ENCODE data around the gene SAT2. TPM values are rescaled to one million over a fixed set of nuclear protein-coding genes. Genes with fewer than 3 reads are reported as not detected.
"Not testable (repeated sequence)": the region's sequence is repeated elsewhere in the genome, so short reads cannot be mapped to it uniquely, and the experiment has no call there.

SAT2 gene
- total RNA-seq, 1 experiment from 2014 or later, result 49.8 TPM

DNA sequence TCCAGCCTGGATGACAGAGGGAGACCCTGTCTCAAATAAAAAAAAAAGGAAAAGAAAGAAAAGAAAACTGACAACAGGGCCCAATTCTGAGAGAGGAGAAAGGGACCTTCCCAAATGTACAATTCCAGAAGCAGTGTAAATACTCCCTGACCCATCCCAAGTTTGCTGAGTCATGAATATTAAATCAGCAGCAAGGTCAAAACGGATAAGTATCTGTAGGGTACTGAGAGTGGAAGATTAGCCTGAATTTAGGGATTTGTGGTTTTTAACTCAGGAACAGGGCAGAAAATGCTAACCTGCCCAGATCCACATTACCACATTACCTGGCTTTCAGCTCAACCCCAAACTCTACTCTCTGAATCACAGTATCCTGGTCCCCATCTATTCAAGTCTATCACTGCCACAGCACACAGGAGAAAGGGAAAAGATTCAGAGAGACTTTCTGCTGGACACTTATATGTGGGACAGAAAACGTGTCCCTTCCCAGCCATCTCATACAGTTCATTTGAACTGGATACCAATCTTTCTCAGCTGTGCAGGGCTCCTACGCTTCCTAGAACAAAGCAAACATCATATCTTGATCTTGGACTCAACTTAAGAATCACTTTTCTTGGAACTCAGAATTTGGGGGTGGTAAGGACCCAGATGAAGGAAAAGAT is 15.9 kb downstream of the SAT2 start:
- in situ Hi-C loops (cut with HindIII; ENCODE audit: low pct_unique_long_range_greater_than_20kb, low sequenced_read_pairs), result no loop called here
- no peak for DNase-seq (ENCODE audit: low read depth)

DNA sequence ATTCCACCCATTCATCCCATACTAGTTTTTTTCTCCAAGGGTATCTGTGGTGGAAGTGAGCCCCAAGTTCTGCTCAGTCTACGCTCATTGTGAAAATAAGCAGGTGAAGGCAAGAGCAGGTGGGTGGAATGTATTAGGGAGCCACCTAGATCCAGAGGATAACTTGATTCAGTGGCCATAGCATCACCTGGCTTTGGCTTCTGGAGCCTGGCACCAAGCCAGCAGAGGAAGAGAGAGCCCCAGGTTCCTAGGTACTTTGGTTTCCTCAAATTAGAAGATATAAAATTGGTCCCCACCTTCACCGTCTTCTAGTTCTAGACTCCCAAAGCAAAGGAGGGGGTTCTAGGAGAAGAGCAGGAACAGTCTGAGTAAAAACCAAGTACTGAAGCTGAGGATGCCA is 17.0 kb downstream of the SAT2 start:
- in situ Hi-C loops (cut with HindIII; ENCODE audit: low pct_unique_long_range_greater_than_20kb, low sequenced_read_pairs), result no loop called here
- no peak for DNase-seq (ENCODE audit: low read depth)

DNA sequence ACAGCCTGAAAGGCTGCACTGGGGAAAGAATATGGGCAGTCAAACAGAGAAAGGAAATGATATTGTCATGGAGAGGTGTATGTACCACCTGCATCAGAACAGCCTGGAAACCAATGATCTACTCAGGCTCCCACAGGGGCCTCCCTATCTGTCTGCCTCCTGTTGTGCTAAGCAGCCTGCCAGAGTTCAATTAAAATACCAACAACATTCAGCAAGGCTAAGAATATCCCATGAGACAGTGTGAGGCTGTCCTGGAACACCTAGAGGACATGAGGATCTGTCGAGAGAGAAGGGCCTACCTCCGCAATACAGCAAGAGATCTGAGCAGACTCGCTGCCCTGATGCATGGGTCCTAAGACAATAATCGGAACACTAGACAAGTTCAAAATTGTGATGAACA is 21.3 kb downstream of the SAT2 start:
- in situ Hi-C loops (cut with HindIII; ENCODE audit: low pct_unique_long_range_greater_than_20kb, low sequenced_read_pairs), result no loop called here
- no peak for DNase-seq (ENCODE audit: low read depth)

DNA sequence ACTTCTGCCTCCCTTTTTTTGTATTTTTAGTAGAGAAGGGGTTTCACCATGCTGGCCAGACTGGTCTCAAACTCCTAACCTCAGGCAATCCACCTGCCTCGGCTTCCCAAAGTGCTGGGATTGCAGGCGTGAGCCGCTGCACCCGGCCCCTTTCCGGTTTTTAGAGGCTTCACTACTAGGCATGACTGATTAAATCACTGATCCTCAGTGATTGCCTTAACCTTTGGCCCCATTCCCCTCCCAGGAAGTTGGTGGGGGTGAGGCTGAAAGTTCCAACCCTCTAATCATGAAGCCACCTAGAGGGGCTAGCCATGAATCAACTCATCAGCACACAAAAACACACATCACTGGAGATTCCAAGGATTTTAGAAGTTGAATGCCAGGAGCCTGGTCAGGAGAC is 30.1 kb downstream of the SAT2 start:
- in situ Hi-C loops (cut with HindIII; ENCODE audit: low pct_unique_long_range_greater_than_20kb, low sequenced_read_pairs); DNase-seq (ENCODE audit: low read depth): not testable (repeated sequence)

DNA sequence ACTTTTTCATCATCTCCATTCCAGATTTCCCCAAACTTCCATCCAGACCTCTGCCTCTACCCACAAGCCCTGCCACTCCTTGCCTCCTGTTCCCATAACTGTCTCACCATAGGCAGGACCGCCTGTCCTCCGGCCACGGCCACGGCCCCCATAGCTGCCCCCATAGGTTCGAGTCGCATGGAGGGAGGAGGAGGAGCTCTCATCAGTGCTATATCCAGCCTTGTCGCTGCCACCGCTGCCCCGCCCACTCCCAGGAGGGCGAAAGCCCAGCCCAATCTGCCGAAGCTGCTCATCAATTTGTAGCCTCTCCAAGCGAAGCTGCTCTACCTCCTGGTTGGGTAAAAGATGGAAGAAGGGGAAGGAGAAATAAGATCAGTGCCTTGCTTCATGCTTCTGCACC is 34.3 kb downstream of the SAT2 start:
- no peak for DNase-seq (ENCODE audit: low read depth)
- in situ Hi-C loops (cut with HindIII; ENCODE audit: low pct_unique_long_range_greater_than_20kb, low sequenced_read_pairs), result no loop called here

DNA sequence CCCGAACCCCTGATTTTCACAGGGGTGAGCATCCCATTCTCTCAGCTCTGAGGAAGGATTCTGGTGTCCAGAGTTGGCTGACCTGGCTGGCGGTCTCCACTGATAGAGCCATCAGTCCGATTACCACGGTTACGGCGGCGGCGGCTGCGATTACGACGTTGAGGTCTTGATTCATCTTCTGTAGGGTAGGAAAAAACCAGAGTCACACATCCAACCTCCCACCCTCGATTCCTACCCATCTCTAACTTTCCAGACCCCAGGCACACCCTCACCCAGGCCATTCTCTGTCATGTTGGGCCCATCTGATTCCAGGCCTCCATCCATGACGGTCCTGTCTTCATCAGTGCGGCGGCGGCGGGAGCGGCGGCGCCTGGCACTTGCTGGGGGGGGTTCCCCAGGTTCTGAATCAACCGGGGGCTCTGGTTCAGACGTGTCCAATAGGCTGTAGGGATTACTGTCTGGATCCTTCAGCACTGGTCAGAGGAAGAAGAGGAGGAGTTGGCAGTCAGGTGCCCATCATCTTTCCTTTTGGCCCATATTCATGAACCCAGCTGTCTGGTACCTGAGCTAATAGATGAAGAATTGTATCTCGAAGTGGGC is 35.1 kb downstream of the SAT2 start:
- DNase-seq (ENCODE audit: low read depth), result no peak
- in situ Hi-C loops (cut with HindIII; ENCODE audit: low pct_unique_long_range_greater_than_20kb, low sequenced_read_pairs), result no loop called here

DNA sequence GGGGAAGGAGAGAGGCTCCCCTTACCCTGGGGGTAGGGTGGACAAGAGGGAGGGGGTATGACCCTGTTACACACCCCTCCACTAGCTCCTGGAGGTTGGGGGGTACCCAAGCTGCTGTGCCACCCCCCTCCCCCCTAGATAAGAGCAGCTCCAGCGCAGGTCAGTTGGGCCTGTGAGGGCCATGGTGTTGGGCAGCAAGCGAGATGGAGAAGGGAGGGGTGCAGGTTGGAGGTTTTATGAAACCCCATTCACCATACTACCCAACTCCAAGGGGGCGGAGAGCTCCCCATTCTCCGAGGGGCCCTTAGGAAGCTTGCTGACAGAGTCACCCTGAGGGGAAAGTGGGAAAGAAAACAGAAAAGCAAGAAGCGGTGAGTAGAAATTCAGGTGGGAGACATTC is 36.0 kb downstream of the SAT2 start:
- no peak for DNase-seq (ENCODE audit: low read depth)
- in situ Hi-C loops (cut with HindIII; ENCODE audit: low pct_unique_long_range_greater_than_20kb, low sequenced_read_pairs), result no loop called here

DNA sequence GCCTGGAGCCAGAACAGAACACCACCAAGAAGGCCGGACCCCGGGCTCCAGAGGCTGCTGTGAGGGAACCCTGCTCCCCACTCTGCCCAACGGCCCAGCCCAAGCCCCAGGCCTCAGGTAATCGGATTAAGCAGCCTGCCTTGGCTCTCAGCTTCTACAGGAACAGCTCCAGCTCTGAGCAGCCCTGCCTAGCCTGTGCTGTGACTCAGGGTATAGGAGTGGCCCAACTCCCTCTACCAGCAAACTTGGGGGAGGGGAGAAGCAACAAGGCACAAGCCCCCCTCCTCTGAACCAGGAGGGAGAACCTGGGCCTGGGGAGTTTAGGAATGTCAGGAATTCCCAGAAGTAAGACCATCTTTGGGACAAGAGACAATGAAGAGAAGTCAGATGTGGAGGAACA is 36.9 kb downstream of the SAT2 start:
- no peak for DNase-seq (ENCODE audit: low read depth)
- in situ Hi-C loops (cut with HindIII; ENCODE audit: low pct_unique_long_range_greater_than_20kb, low sequenced_read_pairs), result no loop called here

DNA sequence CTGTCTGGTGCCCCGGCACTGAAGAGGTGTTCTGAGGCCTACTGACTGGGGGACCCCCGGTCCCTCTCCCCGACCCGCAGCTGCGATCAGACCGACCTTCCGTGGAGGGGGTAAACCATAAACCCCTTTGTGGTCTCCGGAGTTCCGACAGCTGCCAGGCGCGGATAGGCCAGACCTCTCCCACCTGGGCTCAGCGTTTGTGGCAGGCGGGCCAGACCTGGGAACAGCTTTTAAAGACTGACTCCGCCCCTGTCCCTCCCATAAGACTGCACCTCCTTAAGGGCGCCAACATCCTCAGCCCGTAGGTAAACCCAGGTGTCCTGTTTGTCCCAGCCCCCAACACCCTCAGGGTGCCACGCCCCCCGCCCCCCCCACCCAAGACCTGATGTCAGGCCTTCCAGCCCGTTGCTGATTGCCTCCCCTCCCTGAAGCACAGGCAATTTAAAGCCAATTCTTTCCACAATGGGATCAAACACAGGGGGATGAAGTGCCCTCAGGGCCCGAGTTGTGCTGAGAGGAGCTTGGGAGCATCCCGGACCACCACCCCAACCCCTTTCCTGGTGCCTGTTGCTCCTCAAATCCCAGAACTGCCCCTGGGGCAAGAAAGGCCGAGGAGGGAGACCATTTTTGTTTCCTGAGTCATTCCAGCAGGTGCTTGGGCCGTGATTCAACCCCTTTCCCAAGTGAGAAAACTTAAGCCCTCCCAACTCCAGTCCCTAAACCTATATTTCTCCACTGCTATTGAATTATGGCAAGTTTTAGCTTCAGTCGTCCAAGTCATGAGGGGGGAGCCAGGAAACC is 37.5 kb downstream of the SAT2 start, which contains the start of gene SOX15:
TSS of gene SOX15 (minus strand) at position 204 of the 801 bp plus-strand sequence. CDS start 418 bp downstream, outside the sequence.
- no peak for DNase-seq (ENCODE audit: low read depth)
- in situ Hi-C loops (cut with HindIII; ENCODE audit: low pct_unique_long_range_greater_than_20kb, low sequenced_read_pairs), result no loop called here

DNA sequence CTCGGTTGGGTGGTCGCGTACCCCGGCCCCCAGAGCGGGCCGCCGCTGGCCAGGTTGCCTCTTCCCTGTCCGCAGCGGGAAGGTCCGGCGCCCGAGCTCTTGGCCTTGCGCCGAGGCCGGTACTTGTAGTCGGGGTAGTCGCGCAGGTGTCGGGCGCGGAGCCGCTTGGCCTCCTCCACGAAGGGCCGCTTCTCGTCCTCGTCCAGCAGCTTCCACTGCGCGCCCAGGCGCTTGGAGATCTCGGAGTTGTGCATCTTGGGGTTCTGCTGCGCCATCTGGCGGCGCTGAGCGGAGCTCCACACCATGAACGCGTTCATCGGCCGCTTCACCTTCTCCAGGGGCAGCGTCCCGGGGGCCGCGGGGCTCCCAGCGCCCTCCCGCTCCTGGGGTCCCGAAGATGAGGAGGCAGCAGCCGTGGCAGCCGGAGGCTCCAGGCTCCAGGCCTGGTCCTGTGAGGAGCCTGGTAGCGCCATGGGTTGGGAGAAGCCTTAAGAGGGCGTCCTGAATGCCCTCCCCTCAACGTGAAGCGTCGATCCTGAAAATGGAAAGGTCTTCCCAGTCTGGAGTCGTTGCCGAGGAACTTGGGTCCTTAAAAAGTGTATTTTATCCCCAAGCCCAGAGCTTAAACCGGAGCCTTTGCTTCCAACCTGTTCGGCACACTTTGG is 38.3 kb downstream of the SAT2 start:
- in situ Hi-C loops (cut with HindIII; ENCODE audit: low pct_unique_long_range_greater_than_20kb, low sequenced_read_pairs), result no loop called here
- DNase-seq (ENCODE audit: low read depth), result no peak

DNA sequence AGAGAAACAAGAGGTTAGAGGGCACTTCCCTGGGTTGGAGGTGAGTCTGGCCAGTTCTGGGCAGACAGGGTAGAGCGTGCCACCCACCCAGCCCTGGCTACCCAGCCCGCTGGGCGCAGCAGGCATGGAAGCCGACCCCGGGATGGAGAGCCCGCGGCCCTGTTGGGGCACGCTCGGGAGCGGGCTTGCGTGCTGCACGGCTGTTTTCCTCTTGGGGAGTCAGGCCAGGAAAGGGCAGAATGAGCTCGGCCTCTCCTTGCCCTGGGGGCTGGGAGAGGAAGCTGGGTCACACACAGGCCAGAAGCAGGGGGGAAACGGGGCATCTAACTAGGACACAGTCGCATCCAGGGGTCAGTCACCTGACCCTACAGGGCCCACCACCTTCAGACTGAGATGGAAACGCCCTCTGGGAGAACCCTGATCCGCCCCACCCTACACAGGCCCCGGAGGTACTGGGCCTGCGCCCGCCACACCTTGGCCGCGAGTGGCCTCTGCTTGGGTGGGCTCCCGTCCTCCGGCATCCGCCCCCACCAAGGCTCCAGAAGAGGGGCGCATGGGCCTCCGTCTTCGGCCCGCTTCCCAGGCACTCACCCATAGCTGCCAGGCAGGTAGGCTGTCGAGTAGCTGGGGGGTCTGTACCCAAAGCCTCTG is 38.9 kb downstream of the SAT2 start:
- in situ Hi-C loops (cut with HindIII; ENCODE audit: low pct_unique_long_range_greater_than_20kb, low sequenced_read_pairs), result no loop called here

DNA sequence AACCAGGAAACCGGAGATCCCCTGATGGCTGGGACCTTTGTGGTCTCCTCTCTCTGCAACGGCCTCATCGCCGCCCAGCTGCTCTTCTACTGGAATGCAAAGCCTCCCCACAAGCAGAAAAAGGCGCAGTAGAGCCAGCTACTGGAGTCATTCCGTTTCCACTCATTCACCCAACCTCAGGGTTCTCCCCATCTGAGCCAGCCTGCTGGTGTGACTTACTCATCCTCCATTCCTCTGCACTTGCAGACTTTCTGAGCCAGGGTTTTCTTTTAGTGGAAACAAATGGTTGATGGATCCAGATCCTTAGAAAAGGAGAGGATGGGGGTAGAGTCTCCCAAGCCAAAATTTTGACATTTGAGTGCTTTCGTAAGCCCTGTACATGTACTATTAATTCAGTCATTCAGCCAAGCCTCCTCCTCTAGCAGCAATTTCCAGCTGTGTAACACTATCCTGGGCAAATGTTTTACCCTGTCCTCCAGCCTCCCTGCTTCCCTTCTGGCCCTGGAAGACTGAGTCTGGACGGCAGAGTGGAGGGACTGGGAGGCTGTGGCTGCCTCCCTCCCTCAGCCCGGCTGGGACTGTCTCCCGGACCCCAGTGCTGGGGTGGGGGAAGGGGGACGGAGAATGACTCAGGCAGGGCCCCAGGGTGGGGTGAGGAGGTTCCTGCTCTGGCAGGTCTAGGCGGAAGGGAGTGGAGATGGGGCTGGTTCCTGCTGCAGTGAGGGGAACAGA is 40.0 kb downstream of the SAT2 start:
- in situ Hi-C loops (cut with HindIII; ENCODE audit: low pct_unique_long_range_greater_than_20kb, low sequenced_read_pairs), result no loop called here

More for the DNA sequence above, 38.9 kb downstream of the SAT2 start:
- no peak for DNase-seq (ENCODE audit: low read depth)

DNA sequence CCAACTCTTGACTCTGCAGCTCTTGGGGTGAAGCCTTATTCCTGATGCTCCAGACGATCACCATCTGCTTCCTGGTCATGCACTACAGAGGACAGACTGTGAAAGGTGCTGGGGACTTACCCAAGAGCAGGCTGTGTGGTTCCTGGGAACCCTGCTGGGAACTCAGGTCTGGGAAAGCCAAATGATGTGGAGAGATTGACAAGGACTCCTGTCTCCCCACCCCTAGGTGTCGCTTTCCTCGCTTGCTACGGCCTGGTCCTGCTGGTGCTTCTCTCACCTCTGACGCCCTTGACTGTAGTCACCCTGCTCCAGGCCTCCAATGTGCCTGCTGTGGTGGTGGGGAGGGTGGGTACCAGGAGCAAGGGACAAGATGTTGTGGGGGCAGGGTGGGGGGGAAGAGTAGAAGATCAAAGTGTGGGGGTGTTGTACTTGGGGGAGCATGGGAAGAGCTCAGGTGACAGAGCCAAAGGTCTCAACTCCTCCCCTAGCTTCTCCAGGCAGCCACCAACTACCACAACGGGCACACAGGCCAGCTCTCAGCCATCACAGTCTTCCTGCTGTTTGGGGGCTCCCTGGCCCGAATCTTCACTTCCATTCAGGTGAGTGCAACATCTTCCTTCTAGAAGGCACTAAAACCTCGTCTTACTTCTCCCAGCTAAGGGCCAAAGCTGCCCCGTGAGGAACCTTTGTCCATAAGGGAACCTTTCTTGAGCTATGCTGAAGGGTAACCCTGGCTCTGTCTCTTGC is 40.8 kb downstream of the SAT2 start:
- in situ Hi-C loops (cut with HindIII; ENCODE audit: low pct_unique_long_range_greater_than_20kb, low sequenced_read_pairs), result no loop called here
- DNase-seq (ENCODE audit: low read depth), result no peak

More for the DNA sequence above, 40.0 kb downstream of the SAT2 start:
- DNase-seq (ENCODE audit: low read depth), result no peak

DNA sequence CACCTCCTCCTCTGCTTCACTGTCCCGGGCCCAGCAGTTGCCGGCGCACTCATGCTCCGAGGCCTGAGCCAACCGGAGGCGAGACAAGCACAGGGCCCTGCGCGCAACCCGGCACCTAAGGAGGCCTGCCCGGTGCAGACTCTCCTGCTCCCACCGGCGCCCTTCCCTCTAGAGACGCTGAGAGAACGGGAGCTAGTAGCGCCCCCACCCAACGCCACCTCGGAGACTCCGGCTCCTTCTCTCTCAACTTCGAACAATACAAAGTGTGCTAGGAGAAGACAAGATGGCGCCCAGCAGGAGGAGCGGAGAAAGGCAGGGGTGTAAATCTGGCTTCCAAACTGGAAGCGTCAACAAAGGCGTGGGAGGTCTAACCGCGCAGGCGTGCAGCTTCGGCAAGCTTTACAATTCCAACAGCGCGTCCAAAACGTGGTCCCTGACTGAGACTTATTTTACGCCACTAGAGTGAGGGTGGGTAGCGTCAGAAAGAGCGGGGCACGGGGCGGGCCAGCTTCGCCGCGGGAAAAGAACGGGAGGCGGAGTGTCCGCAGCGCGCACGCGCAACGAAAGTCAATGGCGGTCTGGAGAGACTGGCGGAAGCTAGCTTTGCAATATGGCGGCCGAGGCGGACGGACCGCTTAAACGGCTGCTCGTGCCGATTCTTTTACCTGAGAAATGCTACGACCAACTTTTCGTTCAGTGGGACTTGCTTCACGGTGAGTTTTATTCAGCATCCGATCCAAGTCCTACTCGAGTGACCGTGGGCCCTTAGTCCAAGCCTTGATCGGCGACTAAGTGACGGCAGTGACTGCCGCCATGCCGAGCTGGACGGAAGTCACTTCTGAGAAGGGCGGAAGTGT is 44.1 kb downstream of the SAT2 start, which contains the start of gene MPDU1:
TSS of gene MPDU1 (plus strand) at position 600 of the 857 bp plus-strand sequence. CDS start at position 611, 11 bp downstream.
- in situ Hi-C loops (cut with HindIII; ENCODE audit: low pct_unique_long_range_greater_than_20kb, low sequenced_read_pairs), result no loop called here
- DNase-seq (ENCODE audit: low read depth), result peak; percentile 94

DNA sequence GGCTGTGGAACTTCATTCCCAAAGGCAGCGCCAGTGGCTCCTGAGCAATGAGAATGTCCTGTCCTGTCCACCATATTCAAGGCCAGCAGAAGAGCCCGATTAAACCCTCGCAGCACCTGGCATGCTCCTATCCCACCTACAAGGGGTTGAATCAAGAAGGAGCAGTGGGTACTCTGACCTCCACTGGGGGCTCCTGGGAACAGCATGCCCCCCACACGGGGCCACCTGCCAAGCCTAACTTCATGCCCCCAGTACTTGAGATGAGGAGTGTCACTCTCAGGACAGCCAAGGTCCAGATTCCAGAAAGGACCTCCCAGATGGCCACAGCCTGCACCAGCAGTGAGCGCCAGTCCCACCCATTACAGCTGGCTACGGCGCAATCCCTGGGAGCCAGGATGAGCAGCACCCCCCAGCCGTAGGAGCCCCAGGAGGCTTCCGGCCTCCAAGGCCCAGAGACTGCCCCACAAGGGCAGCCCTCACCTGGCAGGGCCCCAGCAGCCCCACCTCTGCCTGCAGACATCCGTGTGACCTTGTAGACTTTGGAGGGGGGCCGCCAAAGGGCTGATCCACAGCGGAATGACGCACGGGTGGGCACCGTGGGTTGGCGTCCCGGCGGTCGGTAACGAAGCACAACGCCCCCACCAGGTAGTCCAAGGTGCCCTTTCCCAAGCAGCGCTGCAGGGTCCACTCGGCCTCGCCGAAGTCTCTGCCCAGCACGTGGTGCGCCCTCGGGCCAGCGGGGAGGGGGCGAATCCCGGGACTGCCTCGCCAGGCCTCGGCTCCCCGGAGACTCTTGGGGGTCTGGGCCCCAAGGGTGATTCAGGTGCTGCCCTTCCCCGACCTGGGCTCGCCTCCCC is 45.0 kb downstream of the SAT2 start:
- in situ Hi-C loops (cut with HindIII; ENCODE audit: low pct_unique_long_range_greater_than_20kb, low sequenced_read_pairs), result no loop called here
- no peak for DNase-seq (ENCODE audit: low read depth)

Data from Caki2 (cell line).